SK-N-SH (cell line): ENCODE results near the gene MT1X.

Experiments used
- CTCF ChIP-seq: fragments of 200-600 bp; sonication (generic); IDR thresholded peaks from 2 replicates; pipeline ENCODE4 v1.6.1; 2017; ENCODE audit warnings: antibody characterized with exemption, mild to moderate bottlenecking, moderate library complexity
- GABPA ChIP-seq: IDR thresholded peaks from 2 replicates; pipeline ENCODE4 v1.4.0; 2012; ENCODE audit warnings: low read depth, mild to moderate bottlenecking
- NRF1 ChIP-seq: IDR thresholded peaks from 2 replicates; pipeline ENCODE4 v1.6.1; 2012; ENCODE audit warnings: low read depth, mild to moderate bottlenecking, low read length
- PBX3 ChIP-seq: IDR thresholded peaks from 2 replicates; pipeline ENCODE4; 2012
- POLR2AphosphoS5 ChIP-seq: IDR thresholded peaks from 2 replicates; pipeline ENCODE4 v1.6.1; 2012; ENCODE audit warnings: low read depth, low read length
- TCF12 ChIP-seq: IDR thresholded peaks from 2 replicates; pipeline ENCODE4 v1.4.0; 2012
- TF ChIP-seq, protein P1 (sequence below): IDR thresholded peaks from 2 replicates; pipeline ENCODE4 v1.6.1; 2012; ENCODE audit warnings: mild to moderate bottlenecking, low read depth, low read length, moderate library complexity

DNA sequence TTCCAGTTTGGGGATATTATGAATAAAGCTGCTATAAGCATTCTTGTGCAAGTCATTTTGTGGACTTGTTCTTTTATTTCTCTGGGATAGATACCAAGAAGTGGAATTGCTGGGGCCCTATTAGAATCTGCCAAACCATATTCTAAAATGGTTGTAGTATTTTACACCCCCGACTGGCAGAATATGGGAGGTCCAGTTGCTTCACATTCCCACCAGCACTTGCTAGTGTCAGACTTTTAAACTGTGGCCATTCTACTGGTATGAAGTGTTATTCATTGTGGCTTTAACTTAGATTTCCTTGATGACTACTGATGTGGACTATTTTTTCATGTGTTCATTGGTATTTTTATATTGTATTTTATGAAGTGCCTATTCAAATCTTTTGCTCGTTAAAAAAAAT is 29.6 kb downstream of the MT1X start:
- TF ChIP-seq, protein P1, sequence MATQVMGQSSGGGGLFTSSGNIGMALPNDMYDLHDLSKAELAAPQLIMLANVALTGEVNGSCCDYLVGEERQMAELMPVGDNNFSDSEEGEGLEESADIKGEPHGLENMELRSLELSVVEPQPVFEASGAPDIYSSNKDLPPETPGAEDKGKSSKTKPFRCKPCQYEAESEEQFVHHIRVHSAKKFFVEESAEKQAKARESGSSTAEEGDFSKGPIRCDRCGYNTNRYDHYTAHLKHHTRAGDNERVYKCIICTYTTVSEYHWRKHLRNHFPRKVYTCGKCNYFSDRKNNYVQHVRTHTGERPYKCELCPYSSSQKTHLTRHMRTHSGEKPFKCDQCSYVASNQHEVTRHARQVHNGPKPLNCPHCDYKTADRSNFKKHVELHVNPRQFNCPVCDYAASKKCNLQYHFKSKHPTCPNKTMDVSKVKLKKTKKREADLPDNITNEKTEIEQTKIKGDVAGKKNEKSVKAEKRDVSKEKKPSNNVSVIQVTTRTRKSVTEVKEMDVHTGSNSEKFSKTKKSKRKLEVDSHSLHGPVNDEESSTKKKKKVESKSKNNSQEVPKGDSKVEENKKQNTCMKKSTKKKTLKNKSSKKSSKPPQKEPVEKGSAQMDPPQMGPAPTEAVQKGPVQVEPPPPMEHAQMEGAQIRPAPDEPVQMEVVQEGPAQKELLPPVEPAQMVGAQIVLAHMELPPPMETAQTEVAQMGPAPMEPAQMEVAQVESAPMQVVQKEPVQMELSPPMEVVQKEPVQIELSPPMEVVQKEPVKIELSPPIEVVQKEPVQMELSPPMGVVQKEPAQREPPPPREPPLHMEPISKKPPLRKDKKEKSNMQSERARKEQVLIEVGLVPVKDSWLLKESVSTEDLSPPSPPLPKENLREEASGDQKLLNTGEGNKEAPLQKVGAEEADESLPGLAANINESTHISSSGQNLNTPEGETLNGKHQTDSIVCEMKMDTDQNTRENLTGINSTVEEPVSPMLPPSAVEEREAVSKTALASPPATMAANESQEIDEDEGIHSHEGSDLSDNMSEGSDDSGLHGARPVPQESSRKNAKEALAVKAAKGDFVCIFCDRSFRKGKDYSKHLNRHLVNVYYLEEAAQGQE: no peak
- TF ChIP-seq POLR2AphosphoS5 (no peak), PBX3 (no peak), GABPA (no peak), CTCF (no peak), NRF1 (no peak), TCF12 (no peak)
